ENCODE data around the gene AGRN.
A peak's percentile ranks its signal among the peaks of the same experiment; 100 is the strongest.

The AGRN gene

DNA sequence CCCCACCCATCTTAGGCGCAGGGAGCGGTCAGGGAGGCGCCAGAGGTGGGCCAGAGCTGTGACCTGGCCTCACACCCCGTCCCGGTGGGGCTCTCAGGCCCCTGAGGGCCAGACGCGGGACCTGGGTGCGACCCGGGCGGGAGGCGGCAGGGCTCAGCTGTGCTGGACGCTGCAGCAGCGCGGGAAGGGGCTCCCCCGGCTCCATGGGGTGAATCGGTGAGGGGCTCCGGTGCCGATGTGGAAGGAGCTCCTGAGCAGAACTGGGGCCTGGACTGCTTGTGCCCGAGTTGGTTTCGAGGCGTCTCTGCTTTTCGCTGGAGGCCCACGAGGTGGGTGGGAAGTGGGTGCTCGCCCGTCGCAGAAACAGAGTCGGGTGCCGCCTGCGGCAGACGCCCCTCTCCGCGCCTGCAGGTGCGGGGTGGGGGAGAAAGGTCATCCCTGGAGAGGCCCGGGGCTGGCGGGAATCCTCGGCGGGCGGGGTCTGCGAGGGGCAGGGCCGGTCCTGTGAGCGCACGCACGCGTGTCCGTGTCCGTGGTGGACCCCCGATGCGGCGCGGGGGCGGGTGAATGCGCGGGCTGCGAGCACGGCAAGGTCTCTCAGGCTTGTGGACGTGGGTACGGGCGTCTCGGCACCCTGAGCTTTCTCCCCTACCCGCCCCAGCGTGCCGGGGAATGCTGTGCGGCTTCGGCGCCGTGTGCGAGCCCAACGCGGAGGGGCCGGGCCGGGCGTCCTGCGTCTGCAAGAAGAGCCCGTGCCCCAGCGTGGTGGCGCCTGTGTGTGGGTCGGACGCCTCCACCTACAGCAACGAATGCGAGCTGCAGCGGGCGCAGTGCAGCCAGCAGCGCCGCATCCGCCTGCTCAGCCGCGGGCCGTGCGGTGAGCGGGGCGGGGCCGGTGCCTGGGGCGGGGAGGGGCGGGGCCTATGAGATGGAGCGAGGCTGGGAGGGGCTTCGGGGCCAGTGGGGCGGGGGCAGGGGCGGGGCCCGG, 20.4 kb downstream of the AGRN start:
- DNase-seq, result peak; percentile 88

DNA sequence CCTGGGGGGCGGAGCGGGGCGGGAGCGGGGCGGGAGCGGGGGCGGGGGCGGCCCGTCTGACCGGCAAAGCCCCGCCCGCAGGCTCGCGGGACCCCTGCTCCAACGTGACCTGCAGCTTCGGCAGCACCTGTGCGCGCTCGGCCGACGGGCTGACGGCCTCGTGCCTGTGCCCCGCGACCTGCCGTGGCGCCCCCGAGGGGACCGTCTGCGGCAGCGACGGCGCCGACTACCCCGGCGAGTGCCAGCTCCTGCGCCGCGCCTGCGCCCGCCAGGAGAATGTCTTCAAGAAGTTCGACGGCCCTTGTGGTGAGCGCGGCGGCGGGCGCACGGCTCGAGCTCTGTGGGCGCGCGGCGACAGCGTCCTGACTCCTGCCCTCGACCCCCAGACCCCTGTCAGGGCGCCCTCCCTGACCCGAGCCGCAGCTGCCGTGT, 21.2 kb downstream of the AGRN start:
- no peak for DNase-seq

DNA sequence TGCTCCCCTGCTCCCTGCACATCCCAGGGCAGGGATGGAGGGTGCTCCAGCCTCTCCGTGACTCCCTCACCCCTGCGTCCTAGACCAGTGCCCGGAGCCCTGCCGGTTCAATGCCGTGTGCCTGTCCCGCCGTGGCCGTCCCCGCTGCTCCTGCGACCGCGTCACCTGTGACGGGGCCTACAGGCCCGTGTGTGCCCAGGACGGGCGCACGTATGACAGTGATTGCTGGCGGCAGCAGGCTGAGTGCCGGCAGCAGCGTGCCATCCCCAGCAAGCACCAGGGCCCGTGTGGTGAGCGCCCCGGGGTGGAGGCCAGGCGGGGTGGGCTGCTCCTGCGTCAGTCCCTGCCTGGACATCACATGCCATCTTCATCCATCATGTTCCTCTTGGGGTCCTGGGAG, 22.0 kb downstream of the AGRN start:
- DNase-seq, result no peak

GRCh38 chr1:1042835-1043234, 22.9 kb downstream of the AGRN start:
- DNase-seq, result no peak

GRCh38 chr1:1043411-1043810, 23.5 kb downstream of the AGRN start:
- DNase-seq, result no peak

DNA sequence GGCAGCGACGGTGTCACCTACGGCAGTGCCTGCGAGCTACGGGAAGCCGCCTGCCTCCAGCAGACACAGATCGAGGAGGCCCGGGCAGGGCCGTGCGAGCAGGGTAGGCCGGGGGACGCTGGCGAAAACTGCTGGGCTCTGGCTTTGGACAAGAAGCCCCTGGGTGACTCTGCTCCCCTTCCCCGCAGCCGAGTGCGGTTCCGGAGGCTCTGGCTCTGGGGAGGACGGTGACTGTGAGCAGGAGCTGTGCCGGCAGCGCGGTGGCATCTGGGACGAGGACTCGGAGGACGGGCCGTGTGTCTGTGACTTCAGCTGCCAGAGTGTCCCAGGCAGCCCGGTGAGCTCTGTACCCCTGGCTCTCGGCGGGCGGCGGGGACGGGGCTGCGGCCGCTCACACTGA, 24.0 kb downstream of the AGRN start:
- no peak for DNase-seq

DNA sequence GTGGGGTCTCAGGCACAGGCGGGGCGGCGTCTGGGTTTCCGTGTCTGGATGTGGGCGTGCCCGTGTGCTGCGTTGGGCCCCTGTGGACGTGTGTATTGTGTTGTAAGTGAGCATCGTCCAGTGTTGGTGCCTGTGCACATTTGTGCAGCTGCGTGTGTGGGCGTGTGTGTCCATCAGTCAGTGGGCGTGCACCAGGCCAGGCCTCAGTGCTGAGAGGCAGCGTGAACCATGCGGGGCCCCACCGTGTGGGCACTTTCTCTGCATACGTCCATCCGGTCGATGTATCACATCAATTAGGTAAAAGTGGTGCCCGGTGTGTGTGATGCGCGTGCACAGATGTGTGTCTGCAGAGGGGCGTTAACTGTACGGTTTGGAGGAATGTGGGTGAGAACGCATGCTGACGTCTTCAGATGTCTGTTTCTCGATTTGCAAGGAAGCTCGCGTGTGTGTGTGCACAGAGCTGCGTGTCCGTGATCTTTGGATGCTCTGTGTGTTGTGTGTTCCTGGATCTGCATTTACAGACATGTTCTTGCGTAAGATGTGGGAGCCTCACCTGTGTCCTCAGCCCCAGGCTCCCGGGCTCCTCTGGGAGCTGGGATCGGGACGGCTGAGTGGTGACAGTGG, 24.6 kb downstream of the AGRN start:
- no peak for DNase-seq

- DNase-seq, result no peak
These were observed 25.2 kb downstream of the AGRN start for GRCh38 chr1:1045129-1045528.

DNA sequence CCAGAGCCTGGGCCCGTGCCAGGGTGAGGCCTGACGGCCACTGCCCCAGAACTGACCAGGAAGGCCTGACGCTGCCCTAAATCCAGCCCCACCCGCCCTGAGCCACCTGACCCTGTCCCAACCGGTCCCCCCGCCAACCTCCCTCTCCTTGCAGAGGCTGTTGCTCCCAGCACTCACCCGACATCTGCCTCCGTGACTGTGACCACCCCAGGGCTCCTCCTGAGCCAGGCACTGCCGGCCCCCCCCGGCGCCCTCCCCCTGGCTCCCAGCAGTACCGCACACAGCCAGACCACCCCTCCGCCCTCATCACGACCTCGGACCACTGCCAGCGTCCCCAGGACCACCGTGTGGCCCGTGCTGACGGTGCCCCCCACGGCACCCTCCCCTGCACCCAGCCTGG, 26.3 kb downstream of the AGRN start:
- no peak for DNase-seq

DNA sequence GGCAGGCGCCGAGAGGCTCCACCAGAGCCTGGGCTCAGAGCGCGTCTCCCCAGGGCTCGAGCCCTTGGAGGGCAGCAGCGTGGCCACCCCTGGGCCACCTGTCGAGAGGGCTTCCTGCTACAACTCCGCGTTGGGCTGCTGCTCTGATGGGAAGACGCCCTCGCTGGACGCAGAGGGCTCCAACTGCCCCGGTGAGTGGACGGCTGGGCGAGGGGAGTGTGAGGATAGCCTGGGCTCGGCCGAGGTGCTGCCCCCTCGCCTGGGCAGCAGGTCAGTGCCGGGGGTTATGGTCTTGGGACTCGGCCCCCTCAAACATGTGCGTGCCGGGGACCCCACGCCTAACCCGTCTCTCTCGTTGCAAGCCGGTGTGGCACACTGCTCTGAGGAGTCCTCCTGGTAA, 26.8 kb downstream of the AGRN start:
- no peak for DNase-seq

DNA sequence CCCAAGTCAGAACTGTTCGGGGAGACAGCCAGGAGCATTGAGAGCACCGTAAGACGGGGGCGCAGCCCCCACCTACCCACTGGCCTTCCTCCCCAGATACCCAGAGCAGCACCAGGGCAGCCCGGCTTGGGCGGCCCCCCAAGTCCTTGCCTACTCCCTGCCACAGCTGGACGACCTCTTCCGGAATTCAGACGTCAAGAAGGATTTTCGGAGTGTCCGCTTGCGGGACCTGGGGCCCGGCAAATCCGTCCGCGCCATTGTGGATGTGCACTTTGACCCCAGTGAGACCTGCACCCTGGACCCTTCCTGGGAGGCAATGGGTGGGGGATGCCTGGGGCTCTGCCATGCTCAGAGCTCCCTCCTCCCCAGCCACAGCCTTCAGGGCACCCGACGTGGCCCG, 27.5 kb downstream of the AGRN start:
- no peak for DNase-seq

DNA sequence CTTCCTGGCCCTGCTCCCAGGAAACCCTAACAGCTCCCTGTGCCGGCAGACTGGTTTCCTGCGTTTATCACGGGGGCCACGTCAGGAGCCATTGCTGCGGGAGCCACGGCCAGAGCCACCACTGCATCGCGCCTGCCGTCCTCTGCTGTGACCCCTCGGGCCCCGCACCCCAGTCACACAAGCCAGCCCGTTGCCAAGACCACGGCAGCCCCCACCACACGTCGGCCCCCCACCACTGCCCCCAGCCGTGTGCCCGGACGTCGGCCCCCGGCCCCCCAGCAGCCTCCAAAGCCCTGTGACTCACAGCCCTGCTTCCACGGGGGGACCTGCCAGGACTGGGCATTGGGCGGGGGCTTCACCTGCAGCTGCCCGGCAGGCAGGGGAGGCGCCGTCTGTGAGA, 28.0 kb downstream of the AGRN start:
- no peak for DNase-seq

GRCh38 chr1:1048765-1049164, 28.8 kb downstream of the AGRN start:
- no peak for DNase-seq

GRCh38 chr1:1049318-1050165, 29.6 kb downstream of the AGRN start:
- no peak for DNase-seq

- no peak for DNase-seq
These were observed 30.7 kb downstream of the AGRN start for GRCh38 chr1:1050577-1051052.

- no peak for DNase-seq
These were observed 31.3 kb downstream of the AGRN start for GRCh38 chr1:1051127-1051810.

DNA sequence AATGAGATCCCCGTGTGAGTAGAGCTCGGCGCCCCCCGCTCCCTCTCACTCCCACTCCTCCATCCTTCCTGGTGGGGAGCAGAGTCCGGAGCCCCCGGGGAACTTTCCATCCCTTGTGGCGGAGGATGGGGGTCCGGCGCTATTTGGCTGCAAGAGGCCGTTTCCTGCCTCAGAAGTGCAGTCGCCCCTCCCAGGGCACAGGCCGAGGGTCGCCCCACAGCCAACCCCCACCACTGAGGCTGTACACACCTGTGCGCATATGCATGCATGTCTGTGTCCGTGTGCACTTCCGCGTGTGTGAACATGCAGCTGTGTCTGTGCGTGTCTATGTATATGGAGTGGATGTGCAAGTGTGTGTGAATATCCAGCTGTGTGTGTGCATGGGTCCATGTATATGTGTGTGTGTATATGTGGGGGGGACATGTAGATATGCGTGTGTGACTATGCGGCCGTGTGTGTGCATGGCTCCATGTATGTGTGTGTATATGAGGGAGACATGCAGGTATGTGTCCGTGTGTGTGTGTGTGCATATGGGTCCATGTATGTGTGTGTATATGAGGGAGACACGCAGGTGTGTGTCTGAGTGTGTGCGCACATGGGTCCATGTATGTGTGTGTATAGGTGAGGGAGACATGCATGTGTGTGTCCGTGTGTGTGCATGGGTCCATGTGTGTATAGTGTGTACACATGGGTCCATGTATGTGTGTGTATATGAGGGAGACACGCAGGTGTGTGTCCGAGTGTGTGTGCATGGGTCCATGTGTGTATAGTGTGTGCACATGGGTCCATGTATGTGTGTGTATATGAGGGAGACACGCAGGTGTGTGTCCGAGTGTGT, 32.3 kb downstream of the AGRN start:
- DNase-seq, result no peak

- DNase-seq, result no peak
These were observed 33.1 kb downstream of the AGRN start for GRCh38 chr1:1053022-1053421.

- no peak for DNase-seq
These were observed 33.8 kb downstream of the AGRN start for GRCh38 chr1:1053682-1054081.

DNA sequence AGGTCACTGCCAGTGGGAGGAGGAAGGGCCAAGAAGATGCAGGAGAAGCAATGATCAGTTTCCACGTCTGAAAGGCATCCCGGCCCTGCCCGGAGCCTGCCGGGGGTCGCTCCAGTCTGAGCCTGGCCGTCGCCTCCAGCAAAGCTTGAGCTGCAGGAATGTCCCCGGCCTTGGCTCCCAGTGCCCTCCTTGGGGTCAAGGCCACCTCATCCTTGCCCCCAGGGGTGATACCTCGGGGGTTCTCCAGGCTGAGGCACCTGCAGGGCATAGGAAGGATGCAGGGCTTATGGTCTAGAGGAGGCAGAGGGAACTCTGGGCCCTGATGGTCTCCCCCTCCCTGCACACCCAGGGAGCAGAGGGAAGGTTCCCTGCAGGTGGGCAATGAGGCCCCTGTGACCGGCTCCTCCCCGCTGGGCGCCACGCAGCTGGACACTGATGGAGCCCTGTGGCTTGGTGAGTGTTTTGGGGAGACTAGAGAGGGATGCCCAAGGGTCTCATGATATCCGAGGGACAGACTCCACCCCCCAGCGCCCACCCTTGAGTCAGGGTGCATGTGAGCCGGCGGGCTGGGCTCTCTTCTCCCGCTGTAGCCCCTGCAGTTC, 34.3 kb downstream of the AGRN start:
- DNase-seq, result no peak

DNA sequence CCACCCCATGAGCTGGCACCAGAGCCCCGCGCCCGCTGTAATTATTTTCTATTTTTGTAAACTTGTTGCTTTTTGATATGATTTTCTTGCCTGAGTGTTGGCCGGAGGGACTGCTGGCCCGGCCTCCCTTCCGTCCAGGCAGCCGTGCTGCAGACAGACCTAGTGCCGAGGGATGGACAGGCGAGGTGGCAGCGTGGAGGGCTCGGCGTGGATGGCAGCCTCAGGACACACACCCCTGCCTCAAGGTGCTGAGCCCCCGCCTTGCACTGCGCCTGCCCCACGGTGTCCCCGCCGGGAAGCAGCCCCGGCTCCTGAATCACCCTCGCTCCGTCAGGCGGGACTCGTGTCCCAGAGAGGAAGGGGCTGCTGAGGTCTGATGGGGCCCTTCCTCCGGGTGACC, 35.1 kb downstream of the AGRN start:
- DNase-seq, result no peak

All from 8988T (cell line).